Spleen (tissue), 7 donors: ENCODE measurements around the gene FSIP2.

Experiments
- CTCF ChIP-seq, 11 experiments: fragments of 200-600 bp in 7 of 11; fragments of 450-650 bp in 4 of 11; sonication (generic) in 4 of 11; IDR thresholded peaks in 8 of 11; conservative IDR thresholded peaks in 3 of 11; 1 replicate in 7 of 11; 2 replicates in 4 of 11; pipeline versions ENCODE4 v1.4.0 to v1.8.0; 2016 to 2021; ENCODE audit warnings: antibody characterized with exemption in 11 of 11, inconsistent platforms in 4 of 11, mild to moderate bottlenecking in 1 of 11
- POLR2A ChIP-seq, 3 donors: fragments of 450-650 bp; IDR thresholded peaks; one replicate each; pipeline ENCODE4 v1.5.1; 2017; ENCODE audit warnings: antibody characterized with exemption in 3 of 3, mild to moderate bottlenecking in 1 of 3
- donor health status: DM: no; HTN: no; CAD: no; lungs with moderate emphysema.
- donor health status: DM: no; HTN: no; CAD: no.
- donor health status: DM: no; HTN: no; CAD: no.

GRCh38 chr2:185828326-185828725, 89.7 kb downstream of the FSIP2 start:
- TF ChIP-seq CTCF (IDR thresholded peaks at IDR 0.05 in 8 of 11, conservative IDR thresholded peaks at IDR 0.05 in 3 of 11), result no peak
- TF ChIP-seq POLR2A (IDR thresholded peaks at IDR 0.05), result no peak
